Uterus (tissue), 4 donors: ENCODE data around the gene BOD1L2. TPM values are rescaled to one million over a fixed set of nuclear protein-coding genes. Genes with fewer than 3 reads are reported as not detected.

ENCODE experiments used
- DNase-seq, 2 donors: peaks; one replicate each; pipeline ENCODE4 v3.0.0-alpha.2; 2019 to 2020
- H3K27ac ChIP-seq, 2 donors: fragments of 200-600 bp; sonication (generic); 1 replicate in 1 of 2; 2 replicates in 1 of 2; pipeline ENCODE4 v1.5.1; 2016 to 2018
- H3K27me3 ChIP-seq, 2 donors: fragments of 200-600 bp; sonication (generic); one replicate each; pipeline ENCODE4 v1.5.1; 2018 to 2019; ENCODE audit warnings: control low read depth in 1 of 2
- H3K36me3 ChIP-seq, 2 donors: fragments of 200-600 bp; sonication (generic); one replicate each; pipeline ENCODE4 v1.5.1; 2019; ENCODE audit warnings: control low read depth in 1 of 2
- H3K4me1 ChIP-seq, 2 donors: fragments of 200-600 bp; sonication (generic); one replicate each; pipeline ENCODE4 v1.5.1; 2018 to 2019; ENCODE audit warnings: control low read depth in 1 of 2
- H3K4me3 ChIP-seq, 2 donors: fragments of 200-600 bp; sonication (generic); 1 replicate in 1 of 2; 2 replicates in 1 of 2; pipeline ENCODE4 v1.5.1; 2018 to 2019; ENCODE audit warnings: mild to moderate bottlenecking in 1 of 2
- H3K9me3 ChIP-seq, 2 donors: fragments of 200-600 bp; sonication (generic); one replicate each; pipeline ENCODE4 v1.5.1; 2019; ENCODE audit warnings: control low read depth in 1 of 2
- POLR2A ChIP-seq, 2 donors: fragments of 450-650 bp; IDR thresholded peaks; one replicate each; pipeline ENCODE4 v1.6.1; 2016; ENCODE audit warnings: antibody characterized with exemption in 2 of 2, mild to moderate bottlenecking in 1 of 2, moderate library complexity in 1 of 2
- intact Hi-C: fragments of 100-400 bp; cut with DNase I; formaldehyde crosslinking; loops from one replicate; pipeline ENCODE4 v1.15.1; 2023; ENCODE audit warnings: low total_unique reads
- total RNA-seq, 4 donors: library from RNA; depleted of rRNA in 3 of 4; stranded (reverse); fragments of >200 nt in 3 of 4; gene quantifications; one replicate each; pipeline versions ENCODE4 v1.1.0 to v1.2.4, GENCODE V29; 2014 to 2023
- TF ChIP-seq, protein P1 (sequence below), 4 experiments: fragments of 200-600 bp in 2 of 4; fragments of 450-650 bp in 2 of 4; sonication (generic) in 2 of 4; IDR thresholded peaks; one replicate each; pipeline ENCODE4 v1.5.1; 2016 to 2019; ENCODE audit warnings: antibody characterized with exemption in 4 of 4, mild to moderate bottlenecking in 2 of 4, moderate library complexity in 1 of 4
- donor health status: DM: yes; HTN: yes; CAD: no.

The BOD1L2 gene
- total RNA-seq, 4 donors from 2014 or later, result not detected

DNA sequence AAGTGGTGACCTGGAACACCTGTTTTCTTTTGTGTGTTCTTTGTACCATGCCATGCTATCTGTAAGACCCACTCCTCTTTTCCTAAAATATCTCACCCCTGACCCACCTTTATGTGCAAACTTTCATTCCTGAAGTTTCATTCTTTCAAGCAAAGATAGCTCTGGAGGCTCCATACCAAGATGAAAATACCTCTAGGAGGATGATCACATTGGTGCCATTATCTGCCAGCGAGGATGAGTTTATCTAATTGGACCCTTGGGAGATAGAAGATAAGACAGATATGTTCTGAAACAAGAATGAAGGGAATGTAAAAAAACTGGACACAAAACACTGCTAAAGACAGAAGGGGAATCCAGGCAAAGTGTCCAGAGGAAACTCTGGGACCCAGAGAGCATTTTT lies 24.1 kb downstream of the BOD1L2 start:
- DNase-seq, result no peak
- H3K27me3 ChIP-seq, result no peaks in the 10 kb centered on the region
- H3K4me3 ChIP-seq, result no peak overlapping the region
- H3K9me3 ChIP-seq, result no peaks in the 10 kb centered on the region
- no peak overlapping the region for H3K27ac ChIP-seq
- intact Hi-C loops, result no loop called here
- H3K36me3 ChIP-seq, result no peaks in the 10 kb centered on the region
- H3K4me1 ChIP-seq, result no peaks in the 10 kb centered on the region
- TF ChIP-seq, protein P1, sequence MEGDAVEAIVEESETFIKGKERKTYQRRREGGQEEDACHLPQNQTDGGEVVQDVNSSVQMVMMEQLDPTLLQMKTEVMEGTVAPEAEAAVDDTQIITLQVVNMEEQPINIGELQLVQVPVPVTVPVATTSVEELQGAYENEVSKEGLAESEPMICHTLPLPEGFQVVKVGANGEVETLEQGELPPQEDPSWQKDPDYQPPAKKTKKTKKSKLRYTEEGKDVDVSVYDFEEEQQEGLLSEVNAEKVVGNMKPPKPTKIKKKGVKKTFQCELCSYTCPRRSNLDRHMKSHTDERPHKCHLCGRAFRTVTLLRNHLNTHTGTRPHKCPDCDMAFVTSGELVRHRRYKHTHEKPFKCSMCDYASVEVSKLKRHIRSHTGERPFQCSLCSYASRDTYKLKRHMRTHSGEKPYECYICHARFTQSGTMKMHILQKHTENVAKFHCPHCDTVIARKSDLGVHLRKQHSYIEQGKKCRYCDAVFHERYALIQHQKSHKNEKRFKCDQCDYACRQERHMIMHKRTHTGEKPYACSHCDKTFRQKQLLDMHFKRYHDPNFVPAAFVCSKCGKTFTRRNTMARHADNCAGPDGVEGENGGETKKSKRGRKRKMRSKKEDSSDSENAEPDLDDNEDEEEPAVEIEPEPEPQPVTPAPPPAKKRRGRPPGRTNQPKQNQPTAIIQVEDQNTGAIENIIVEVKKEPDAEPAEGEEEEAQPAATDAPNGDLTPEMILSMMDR (IDR thresholded peaks at IDR 0.05), result no peak
- no peak for TF ChIP-seq POLR2A (IDR thresholded peaks at IDR 0.05)

DNA sequence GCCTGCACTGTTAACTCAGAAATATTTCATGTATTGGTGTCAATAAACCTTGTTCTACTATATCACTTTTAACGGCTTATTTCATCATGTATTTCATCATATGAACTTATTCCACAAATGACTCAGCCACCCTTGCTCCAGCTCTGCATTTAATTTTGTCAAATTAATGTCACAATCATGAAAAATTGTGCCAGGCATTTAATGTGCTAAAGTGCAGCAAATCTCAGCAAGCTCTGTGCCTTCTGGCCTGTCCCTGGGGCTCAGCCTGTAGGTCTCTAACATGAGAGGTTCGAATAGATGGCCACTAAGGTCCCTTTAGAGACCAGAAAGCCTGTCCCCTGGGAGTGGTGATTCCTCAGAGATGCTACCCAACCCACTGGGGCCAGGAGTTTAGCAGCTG lies 28.6 kb downstream of the BOD1L2 start:
- Histone ChIP-seq H3K36me3 (no peaks in the 10 kb centered on the region), H3K27ac (no peak overlapping the region), H3K4me3 (no peak overlapping the region), H3K27me3 (no peaks in the 10 kb centered on the region), H3K9me3 (no peaks in the 10 kb centered on the region), H3K4me1 (no peaks in the 10 kb centered on the region)
- DNase-seq, result no peak
- TF ChIP-seq, protein P1 (IDR thresholded peaks at IDR 0.05), result no peak
- no peak for TF ChIP-seq POLR2A (IDR thresholded peaks at IDR 0.05)
- intact Hi-C loops, result no loop called here

DNA sequence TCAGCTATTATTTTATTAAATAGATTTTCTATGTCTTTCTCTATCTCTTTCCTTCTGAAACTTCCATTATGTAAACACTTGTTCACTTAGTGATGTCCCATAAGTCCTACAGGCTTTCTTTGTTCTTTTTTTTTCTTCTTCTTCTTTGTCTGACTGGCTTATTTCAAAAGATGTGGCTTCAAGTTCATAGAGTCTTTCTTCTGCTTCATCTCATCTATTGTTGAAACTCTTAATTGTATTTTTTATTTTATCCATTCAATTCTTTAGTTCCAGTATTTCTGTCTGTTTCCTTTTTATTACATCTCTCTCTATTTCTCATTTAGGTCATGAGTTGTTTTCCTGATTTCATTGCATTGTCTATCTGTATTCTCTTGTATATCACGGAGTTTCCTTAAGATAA lies 38.5 kb downstream of the BOD1L2 start:
- Histone ChIP-seq H3K4me3 (no peak overlapping the region), H3K27me3 (no peaks in the 10 kb centered on the region), H3K4me1 (no peaks in the 10 kb centered on the region), H3K36me3 (no peaks in the 10 kb centered on the region), H3K9me3 (peaks cover 0 to 4% of the 10 kb centered on the region in 2 donors), H3K27ac (no peak overlapping the region)
- intact Hi-C loops, result no loop called here
- TF ChIP-seq POLR2A (IDR thresholded peaks at IDR 0.05), result no peak
- TF ChIP-seq, protein P1 (IDR thresholded peaks at IDR 0.05), result no peak
- no peak for DNase-seq

DNA sequence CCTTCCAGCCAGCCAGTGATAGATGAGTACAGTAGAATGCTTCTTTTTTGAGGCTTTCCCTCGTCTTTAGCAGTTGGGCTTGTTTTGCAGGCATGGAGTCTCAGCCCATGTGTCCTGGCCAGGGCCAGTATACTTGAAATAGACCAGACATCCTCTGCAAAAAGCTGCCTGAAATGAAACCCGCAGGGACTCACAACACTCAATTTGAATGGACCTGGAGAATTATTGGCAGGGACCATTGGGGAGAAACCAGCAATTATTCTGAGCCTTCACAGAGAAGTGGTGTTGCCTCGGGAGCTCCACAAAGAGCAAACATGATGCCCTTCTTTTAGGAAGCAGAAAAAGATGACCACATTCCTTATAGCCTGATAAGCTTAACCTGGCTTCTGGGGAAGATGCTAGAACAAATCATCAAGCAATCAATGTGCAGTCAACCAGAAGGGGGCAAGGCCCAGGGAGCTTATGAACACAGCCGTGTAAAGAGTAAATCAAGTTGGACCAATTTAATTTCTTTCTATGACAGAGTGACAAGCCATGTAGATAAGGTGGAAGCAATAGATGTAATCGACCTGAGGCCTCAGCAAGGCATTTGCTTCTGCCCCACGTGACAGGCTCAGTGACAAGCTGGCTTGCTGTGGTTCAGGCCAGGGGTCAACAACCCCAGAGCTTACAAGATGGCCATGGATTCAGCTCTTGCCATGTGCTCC lies 42.1 kb downstream of the BOD1L2 start:
- Histone ChIP-seq H3K4me1 (no peaks in the 10 kb centered on the region), H3K36me3 (no peaks in the 10 kb centered on the region), H3K4me3 (no peak overlapping the region), H3K27me3 (no peaks in the 10 kb centered on the region), H3K9me3 (no peaks in the 10 kb centered on the region), H3K27ac (no peak overlapping the region)
- TF ChIP-seq, protein P1 (IDR thresholded peaks at IDR 0.05), result no peak
- TF ChIP-seq POLR2A (IDR thresholded peaks at IDR 0.05), result no peak
- intact Hi-C loops, result no loop called here
- DNase-seq, result no peak

DNA sequence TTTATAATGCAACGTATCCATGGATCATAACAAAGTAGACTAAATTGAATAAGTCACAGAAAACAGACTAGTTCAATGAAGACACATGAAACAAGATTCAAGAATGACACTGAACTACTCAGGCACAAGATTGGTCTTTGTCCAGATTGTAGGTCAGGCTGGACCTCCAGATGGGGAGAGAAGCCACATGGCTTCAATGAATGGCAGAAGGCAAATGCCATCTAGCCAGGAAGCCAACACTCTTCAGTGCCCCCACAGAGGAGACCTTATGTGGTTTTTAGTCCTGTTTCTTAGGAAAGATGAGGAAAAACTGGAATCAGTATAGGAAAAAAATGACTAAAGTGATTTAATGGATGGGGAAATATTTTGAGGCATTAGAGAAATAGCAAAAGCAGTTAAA lies 43.1 kb downstream of the BOD1L2 start:
- no peaks in the 10 kb centered on the region for H3K4me1 ChIP-seq

More for the DNA sequence above, 43.1 kb downstream of the BOD1L2 start:
- no peak for DNase-seq
- H3K9me3 ChIP-seq, result no peaks in the 10 kb centered on the region
- no peak overlapping the region for H3K27ac ChIP-seq
- TF ChIP-seq, protein P1 (IDR thresholded peaks at IDR 0.05), result no peak
- no peak for TF ChIP-seq POLR2A (IDR thresholded peaks at IDR 0.05)
- H3K36me3 ChIP-seq, result no peaks in the 10 kb centered on the region
- intact Hi-C loops, result no loop called here
- H3K27me3 ChIP-seq, result no peaks in the 10 kb centered on the region
- no peak overlapping the region for H3K4me3 ChIP-seq
